HG03520 (cell line): Measurements from ENCODE around the gene UVSSA.

ENCODE experiments used
- ATAC-seq: cut with Tn5 transposase; IDR thresholded peaks from one replicate; pipeline ENCODE4 v1.9.1; 2021; ENCODE audit warnings: mild to moderate bottlenecking, moderate library complexity; ENCODE audit not compliant: unreplicated experiment

Gene UVSSA, protein sequence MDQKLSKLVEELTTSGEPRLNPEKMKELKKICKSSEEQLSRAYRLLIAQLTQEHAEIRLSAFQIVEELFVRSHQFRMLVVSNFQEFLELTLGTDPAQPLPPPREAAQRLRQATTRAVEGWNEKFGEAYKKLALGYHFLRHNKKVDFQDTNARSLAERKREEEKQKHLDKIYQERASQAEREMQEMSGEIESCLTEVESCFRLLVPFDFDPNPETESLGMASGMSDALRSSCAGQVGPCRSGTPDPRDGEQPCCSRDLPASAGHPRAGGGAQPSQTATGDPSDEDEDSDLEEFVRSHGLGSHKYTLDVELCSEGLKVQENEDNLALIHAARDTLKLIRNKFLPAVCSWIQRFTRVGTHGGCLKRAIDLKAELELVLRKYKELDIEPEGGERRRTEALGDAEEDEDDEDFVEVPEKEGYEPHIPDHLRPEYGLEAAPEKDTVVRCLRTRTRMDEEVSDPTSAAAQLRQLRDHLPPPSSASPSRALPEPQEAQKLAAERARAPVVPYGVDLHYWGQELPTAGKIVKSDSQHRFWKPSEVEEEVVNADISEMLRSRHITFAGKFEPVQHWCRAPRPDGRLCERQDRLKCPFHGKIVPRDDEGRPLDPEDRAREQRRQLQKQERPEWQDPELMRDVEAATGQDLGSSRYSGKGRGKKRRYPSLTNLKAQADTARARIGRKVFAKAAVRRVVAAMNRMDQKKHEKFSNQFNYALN

GRCh38 chr4:1346781-1347409, at the start of gene UVSSA:
UVSSA (plus strand) TSS chr4:1347208; CDS start chr4:1348092, 884 bp downstream.
- peak; percentile 92 for ATAC-seq

DNA sequence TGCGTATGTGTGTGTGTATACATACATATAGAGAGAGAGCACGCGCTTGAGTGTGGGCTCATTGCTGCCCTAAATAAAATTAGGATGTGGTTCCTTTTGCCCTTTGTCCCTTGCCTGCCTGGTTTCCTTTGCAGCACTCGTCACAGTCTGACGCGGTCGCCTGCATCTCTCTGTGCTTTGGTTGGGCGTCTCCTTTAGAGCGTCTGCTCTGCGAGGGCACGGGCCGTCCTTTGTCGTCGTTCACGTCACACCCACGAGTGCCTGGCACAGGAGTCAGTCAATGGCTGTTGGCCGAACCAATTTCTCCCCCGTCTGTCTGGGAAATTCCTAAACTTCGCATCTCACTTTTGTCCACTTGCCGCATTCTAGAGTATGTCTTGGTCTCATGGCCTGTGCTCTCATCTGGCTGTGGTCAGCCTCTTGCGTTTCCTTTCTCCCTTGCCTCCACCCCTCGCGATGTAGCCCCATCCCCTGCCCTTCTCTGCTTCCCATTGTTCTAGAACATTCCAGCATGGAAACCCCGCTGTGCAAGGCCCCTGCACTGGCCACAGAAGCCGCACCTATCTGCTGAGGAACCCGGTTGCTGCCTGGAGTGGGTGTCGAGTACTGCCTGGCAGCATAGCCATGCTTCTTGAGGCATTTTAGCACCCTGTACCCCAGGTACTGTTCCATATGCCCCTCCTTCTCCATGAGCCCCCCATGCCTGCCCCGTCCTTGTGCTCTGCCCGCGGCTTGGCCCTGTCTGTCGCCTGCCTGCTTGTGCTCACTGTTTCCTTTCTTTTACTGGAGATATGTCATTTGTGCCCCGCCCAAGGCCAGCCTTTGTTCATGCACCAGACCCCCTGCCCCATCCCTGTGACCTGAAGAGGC, 49.3 kb upstream of the UVSSA start:
- ATAC-seq = no peak

DNA sequence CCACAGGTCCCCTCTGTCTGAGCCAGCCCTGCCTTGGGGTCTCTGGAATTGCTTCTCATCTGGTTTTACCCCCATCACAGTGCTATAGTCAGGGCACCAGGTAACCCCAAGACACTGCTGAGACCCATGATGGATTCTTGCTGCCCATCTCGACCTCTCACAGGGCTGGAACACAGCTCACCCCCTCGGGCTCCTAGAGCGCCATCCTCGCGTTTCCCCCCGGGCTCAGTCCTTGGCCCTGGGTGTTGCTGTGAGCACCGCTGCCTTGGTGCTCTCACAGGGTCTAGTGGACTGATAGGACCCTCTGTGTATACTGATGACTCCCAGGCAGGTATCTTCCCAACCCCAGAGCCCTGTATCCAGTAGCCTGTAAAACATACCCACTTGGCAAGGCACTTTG, 48.5 kb upstream of the UVSSA start:
- ATAC-seq = no peak

- no peak for ATAC-seq
Measured at GRCh38 chr4:1299301-1299860, 47.6 kb upstream of the UVSSA start.

DNA sequence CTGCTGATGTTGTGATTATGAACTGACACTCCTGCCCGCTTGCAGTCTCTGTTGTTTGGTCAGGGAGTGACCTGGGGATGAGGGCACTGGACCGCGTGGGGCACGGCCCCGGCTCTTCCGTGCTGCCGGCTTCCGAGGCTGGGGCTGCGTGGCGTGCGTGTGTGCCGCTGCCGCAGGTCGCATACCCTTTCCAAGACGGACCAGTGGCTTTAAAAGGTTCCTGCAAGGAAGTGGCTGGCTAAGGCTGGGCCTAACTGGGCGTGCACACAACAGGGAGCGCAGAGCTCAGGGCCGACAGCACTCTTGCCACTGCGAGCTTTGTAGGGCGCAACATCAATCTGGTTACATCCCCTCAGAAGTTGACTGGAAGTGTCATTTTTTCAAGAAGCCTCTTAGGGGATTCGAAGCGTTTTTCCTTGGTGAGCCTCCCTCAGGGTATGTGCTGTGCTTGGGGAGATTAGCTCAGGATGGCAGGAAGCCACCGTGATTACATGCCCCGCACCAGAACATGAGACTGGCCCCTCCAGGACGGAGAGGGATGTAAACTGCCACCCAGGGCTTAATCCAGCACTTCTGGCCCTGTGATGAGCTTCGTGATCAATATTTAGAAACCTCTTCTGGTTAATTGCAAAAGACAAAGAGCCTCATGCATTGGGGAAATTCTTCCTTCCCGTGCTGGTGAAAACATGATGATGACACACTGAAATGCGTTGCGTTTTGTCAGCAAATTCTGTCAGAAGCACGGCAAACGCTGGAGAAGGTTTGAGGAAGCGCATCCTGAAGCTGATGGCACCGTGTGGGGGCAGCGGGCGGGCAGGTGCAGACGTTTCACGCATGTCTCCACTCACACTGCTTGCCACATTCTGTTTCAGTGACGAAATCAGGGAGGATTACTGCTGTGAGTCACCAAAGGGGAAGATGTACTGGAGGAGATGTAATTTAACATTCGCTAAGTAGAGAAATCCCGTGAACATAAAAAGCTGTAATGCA, 46.2 kb upstream of the UVSSA start:
- ATAC-seq = no peak

GRCh38 chr4:1302159-1302558, 44.8 kb upstream of the UVSSA start:
- ATAC-seq = no peak

GRCh38 chr4:1305261-1305711, 41.7 kb upstream of the UVSSA start:
- ATAC-seq = no peak

GRCh38 chr4:1305781-1306455, 41.1 kb upstream of the UVSSA start:
- ATAC-seq = no peak

DNA sequence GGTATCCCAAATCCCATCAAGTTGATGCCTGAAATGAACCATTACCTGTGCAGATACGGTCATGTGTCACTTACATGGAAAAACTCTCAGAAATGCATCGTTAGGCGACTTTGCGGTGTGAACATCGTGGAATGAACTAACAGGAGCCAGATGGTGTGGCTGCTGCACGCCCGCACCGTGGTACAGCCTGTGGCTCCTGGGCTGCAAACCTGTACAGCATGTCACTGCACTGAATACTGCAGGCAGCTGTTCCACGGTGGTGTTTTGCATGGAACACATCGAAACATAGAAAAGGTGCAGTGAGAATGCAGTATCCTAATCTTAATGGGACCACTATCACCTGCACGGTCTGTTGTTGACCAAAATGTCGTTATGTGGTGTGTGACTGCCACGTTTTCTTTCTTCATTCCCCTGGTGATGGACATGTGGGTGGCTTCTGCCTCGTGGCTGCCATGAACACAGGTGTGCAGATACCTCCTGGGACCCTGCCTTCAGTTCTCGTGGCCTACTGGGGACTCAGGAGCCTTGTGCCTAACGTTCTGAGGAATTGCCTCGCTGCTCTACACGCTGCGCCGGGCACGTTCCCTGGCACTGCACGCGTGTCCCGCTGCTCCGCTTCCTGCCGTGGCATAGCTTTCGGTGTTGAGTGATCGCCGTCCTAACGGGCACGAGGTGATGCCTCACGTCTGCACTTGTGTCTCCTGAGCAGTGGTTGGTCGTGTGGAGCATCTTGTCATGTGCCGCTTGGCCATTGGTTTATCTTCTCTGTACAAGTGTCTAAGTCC, 38.9 kb upstream of the UVSSA start:
- no peak for ATAC-seq

- ATAC-seq = no peak
Measured at GRCh38 chr4:1309261-1310010, 37.6 kb upstream of the UVSSA start.

- no peak for ATAC-seq
Measured at GRCh38 chr4:1310031-1310795, 36.8 kb upstream of the UVSSA start.

DNA sequence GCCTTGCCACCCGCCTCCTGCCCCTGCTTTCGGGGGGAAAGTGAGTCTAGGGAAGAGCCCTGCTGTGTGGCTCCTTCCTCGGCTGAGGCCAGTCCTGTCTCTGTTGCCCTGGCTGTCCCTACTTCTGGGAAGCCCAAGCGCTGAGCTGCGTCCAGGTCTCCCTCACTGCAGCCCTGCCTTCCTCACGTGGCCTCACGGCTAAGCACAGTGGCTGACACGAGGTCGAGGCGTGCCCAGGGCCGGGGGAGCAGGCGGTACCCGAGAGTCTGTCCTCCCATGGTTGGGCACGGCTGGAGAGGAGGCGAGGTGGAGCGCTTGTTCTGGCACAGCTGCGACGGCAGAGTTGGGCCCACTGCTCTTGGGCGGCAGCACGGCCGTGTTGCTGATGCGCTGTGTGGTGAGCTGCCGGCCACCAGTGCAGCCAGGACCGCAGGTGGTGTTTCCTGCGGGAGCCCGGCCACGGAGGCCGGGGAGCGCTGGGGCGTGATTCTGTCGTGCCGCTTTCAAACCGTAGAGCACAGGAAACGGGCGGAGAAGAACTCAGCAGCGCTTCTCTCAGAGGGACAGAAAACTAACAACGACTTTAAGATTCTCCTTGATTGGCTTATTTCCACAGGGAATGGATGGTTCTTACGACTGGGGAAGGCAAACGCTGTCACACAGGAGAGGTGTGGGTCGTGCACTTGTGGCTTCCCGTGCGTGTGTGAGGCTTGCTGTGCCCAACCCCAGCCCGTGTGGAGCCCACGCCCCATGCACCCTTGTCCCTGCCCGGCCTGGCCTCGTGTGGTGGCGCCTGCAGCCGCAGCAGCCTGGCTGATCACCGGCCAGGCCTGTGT, 36.0 kb upstream of the UVSSA start:
- ATAC-seq = no peak

DNA sequence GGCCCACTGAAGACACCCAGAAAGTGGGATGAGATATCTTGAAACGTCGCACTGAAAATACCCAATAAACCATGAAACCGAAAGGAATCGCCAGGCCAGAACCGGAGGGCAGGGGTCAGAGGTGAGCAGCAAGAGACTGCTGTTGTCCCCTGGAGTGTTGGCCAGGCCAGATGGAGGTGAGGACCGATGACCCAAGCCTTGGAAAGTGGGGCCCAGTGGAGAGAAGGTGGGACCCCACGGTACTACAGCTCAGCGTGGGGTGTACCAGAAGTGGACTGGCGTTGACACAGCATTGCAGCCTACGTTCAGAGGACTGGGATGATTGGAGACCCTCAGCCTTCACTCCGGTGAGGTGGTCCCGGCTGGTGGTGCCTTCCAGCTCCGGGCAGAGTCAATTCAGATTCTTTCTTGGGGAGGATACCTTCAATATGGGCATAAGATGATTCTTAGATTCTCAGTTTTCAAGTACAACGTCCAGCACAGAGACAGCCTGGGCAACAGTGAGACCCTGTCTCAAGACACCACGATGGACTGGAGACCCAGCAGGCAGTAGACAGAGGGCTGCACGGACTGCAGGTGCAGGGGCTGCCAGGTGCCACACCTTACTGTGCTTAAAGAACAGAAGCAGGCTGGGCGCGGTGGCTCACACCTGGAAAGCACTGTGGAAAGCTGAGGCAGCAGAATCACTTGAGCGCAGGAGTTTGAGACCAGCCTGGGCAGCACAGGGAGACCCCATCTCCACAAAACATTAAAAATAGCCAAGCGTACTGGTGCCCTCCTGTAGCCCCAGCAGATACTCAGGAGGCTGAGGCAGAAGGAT, 34.0 kb upstream of the UVSSA start:
- ATAC-seq = no peak

- no peak for ATAC-seq
Measured at GRCh38 chr4:1315306-1315705, 31.7 kb upstream of the UVSSA start.
